Lower lobe of right lung (tissue), 2 donors: ENCODE measurements around the gene RAET1L. TPM values are rescaled to one million over a fixed set of nuclear protein-coding genes. Genes with fewer than 3 reads are reported as not detected.
A peak's percentile ranks its signal among the peaks of the same experiment; 100 is the strongest.
"Not testable (repeated sequence)": the region's sequence is repeated elsewhere in the genome, so short reads cannot be mapped to it uniquely, and the experiment has no call there.

Experiments
- ATAC-seq, 2 donors: fragments of 200-7000 bp; cut with Tn5 transposase; one replicate each; pipeline ENCODE4 v1.9.1; 2020 to 2022; ENCODE audit warnings: mild to moderate bottlenecking in 2 of 2, moderate library complexity in 2 of 2
- DNase-seq: peaks from one replicate; pipeline ENCODE4 v3.0.0-alpha.2; 2020
- H3K27ac ChIP-seq: fragments of 200-600 bp; one replicate; pipeline ENCODE4 v1.8.0; 2022
- H3K27me3 ChIP-seq: fragments of 200-600 bp; one replicate; pipeline ENCODE4 v1.8.0; 2022; ENCODE audit warnings: low read depth
- H3K36me3 ChIP-seq: fragments of 200-600 bp; one replicate; pipeline ENCODE4 v1.8.0; 2022; ENCODE audit warnings: mild to moderate bottlenecking
- H3K4me1 ChIP-seq: fragments of 200-600 bp; one replicate; pipeline ENCODE4 v1.8.0; 2022
- H3K4me3 ChIP-seq: fragments of 200-600 bp; one replicate; pipeline ENCODE4 v1.8.0; 2022; ENCODE audit warnings: mild to moderate bottlenecking
- H3K9me3 ChIP-seq: fragments of 200-600 bp; one replicate; pipeline ENCODE4 v1.8.0; 2022
- intact Hi-C: fragments of 100-400 bp; cut with DNase I; formaldehyde crosslinking; loops from one replicate; pipeline ENCODE4 v1.11.0; 2022
- total RNA-seq: library from RNA; stranded (reverse); fragmentation: NEBNext Ultra II Directional; extraction: Animal tissue kit (Norgen Biotek cat#: 25700); gene quantifications from one replicate; pipeline ENCODE4 v1.2.1, GENCODE V29; 2021
- TF ChIP-seq, protein P1 (sequence below): fragments of 200-600 bp; IDR thresholded peaks from one replicate; pipeline ENCODE4 v1.8.0; 2022; ENCODE audit warnings: antibody characterized with exemption, mild to moderate bottlenecking
- donor health status: DM: no; HTN: yes; CAD: no; lungs with severe emphysema.

RAET1L gene
- total RNA-seq, 1 donor from 2014 or later: not detected

DNA sequence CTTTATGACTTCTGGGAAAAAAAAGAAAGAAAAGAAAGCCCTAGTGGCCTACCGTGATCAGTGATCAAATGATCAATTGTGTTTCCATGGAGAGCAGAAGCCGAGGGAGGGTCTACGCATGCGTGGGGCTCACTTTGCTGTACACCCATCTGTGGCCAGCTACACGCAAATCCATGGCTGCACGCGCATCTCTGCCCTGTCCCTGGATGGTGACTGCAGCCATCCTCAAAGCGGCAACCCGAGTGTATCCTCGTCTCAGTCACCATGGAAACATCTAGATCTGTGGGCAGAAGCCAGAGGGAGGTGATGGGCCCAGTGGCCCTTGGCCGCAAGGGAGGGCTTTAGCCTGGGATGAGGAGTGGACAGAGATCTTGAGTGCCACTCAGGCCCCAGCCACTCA lies 44.4 kb upstream of the RAET1L start:
- no peak for ATAC-seq
- H3K27me3 ChIP-seq: no peaks in the 10 kb centered on the region
- H3K9me3 ChIP-seq: no peaks in the 10 kb centered on the region
- intact Hi-C loops: no loop called here
- DNase-seq: no peak
- peak overlapping the region; percentile 78 for H3K27ac ChIP-seq
- peak overlapping the region; percentile 76 for H3K4me3 ChIP-seq
- no peaks in the 10 kb centered on the region for H3K36me3 ChIP-seq
- H3K4me1 ChIP-seq: peaks cover 16% of the 10 kb centered on the region
- TF ChIP-seq, protein P1, sequence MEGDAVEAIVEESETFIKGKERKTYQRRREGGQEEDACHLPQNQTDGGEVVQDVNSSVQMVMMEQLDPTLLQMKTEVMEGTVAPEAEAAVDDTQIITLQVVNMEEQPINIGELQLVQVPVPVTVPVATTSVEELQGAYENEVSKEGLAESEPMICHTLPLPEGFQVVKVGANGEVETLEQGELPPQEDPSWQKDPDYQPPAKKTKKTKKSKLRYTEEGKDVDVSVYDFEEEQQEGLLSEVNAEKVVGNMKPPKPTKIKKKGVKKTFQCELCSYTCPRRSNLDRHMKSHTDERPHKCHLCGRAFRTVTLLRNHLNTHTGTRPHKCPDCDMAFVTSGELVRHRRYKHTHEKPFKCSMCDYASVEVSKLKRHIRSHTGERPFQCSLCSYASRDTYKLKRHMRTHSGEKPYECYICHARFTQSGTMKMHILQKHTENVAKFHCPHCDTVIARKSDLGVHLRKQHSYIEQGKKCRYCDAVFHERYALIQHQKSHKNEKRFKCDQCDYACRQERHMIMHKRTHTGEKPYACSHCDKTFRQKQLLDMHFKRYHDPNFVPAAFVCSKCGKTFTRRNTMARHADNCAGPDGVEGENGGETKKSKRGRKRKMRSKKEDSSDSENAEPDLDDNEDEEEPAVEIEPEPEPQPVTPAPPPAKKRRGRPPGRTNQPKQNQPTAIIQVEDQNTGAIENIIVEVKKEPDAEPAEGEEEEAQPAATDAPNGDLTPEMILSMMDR: no peak

DNA sequence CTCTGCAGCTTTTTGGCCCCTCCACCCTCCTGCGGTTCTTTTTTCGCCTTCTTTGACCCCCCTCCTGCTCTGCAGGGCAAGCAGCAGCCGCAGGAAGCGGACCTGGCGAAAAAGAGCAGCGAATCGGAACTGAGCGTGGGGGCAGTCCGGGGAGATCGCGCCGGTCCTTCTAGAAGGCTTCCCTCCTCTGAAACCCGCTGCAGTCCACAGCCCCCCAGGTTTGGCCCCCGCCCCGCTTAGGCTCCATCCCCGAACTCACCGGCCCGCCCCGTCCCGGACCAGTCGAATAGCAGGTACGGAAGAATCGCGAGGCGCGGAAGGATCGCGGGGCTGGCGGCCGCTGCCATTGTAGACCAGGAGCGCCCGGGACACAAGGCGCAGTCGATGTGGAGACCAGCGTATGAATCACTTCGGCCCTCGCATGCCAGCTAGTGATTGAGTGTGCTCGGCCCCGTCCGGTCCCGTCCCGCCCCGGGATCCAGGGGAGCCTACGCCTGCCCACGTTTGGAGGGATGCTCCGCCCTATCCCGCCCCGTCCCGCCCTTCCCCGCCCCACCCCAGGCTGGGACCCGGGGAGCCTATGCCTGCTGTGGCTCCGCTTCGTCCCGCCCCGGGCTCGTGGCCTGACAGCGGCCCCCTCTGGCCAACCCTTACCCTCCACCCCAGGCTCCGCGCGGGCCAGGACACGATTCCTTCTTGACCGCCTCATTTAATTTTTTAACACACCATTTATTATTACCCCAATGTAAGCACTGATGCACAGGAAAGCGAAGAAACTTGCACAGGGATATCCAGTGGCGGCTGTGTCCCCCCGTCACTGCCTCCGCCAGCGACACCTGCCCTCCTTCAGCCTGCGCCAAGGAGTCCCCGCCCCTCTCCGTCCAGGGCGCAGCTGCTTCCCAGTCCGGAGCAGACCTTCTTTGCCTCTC lies 43.7 kb upstream of the RAET1L start, which contains the start of gene ULBP3:
Gene ULBP3, minus strand, starts transcription at position 402 of the 929 bp plus-strand sequence. Its CDS starts 55 bp downstream, at position 347.
- H3K4me1 ChIP-seq: peaks cover 16% of the 10 kb centered on the region
- intact Hi-C loops: no loop called here
- peak; percentile 93 for DNase-seq

DNA sequence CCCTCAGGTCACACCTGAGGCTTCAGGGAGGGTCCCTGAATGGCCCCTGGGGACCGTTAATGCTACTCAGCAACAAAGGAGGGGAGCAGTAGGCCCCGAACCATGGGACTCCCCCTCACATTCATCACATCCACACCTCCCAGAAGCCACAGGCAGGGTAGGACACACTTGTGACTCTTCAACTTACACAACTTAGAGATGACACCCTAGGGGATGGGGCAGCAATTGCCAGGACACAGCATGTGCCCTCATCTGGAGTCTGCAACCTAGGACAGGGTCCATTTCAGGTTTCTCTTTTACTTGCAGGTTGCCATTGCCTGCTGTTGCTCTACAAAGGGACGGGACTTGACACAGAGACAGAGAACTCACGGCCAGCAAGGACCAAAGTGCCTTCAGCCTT lies 42.8 kb upstream of the RAET1L start:
- Histone ChIP-seq H3K27me3 (no peaks in the 10 kb centered on the region), H3K9me3 (no peaks in the 10 kb centered on the region), H3K4me3 (peak overlapping the region; percentile 76), H3K4me1 (peaks cover 16% of the 10 kb centered on the region), H3K27ac (no peak overlapping the region), H3K36me3 (no peaks in the 10 kb centered on the region)
- intact Hi-C loops: no loop called here
- TF ChIP-seq, protein P1: no peak
- DNase-seq (no peak), ATAC-seq (no peak)

More for the DNA sequence above, 43.7 kb upstream of the RAET1L start, which contains the start of gene ULBP3:
- H3K9me3 ChIP-seq: no peaks in the 10 kb centered on the region
- H3K27me3 ChIP-seq: no peaks in the 10 kb centered on the region
- H3K36me3 ChIP-seq: no peaks in the 10 kb centered on the region
- TF ChIP-seq, protein P1: peak; percentile 48
- H3K27ac ChIP-seq: peak within 1 kb of the TSS; percentile 78
- peak; percentile 93 to 94 for ATAC-seq
- peak within 1 kb of the TSS; percentile 76 for H3K4me3 ChIP-seq

DNA sequence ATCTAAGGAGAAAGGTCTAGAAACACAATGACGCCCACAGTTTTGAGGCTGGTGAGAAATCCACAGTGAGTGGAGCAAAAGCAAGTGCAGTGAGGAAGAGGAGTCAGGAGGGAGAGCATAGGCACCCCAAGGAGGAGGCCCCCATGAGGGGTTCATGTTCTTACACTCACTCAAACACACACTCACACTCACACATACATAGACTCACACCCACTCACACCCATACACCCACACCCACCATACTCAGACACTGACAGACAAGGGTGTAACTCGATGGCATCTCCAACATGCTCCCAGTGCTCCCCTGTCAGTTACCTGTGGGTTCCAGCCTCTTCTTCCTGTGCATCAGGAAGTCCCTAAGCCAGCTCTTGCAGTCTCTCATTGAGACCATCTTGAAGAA lies 39.8 kb upstream of the RAET1L start:
- H3K9me3 ChIP-seq: no peaks in the 10 kb centered on the region
- H3K36me3 ChIP-seq: no peaks in the 10 kb centered on the region
- no peaks in the 10 kb centered on the region for H3K27me3 ChIP-seq
- H3K4me1 ChIP-seq: peaks cover 8% of the 10 kb centered on the region
- no peak overlapping the region for H3K4me3 ChIP-seq
- H3K27ac ChIP-seq: no peak overlapping the region
- ATAC-seq (no peak), DNase-seq (no peak)
- intact Hi-C loops: no loop called here
- TF ChIP-seq, protein P1: no peak

DNA sequence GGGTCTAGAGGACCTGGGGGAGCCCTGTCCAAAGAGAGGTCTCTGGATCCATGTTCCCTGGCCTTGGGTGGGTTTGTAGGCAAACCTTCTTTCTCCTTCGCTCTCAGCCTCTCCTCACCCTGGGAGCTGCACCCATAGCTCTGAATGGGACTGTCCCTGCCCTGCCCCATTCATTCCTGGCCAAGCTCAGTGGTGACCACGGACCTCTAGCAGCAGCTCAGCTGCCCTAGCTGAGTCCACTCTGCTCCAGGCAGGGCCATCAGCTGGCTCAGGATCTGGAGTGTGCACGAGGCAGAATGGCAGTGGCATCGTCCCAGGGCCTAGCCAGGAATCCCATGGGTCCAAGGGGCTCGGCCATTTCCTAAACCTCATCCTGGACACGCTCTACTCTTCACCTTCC lies 38.3 kb upstream of the RAET1L start:
- no peaks in the 10 kb centered on the region for H3K9me3 ChIP-seq
- no peak overlapping the region for H3K4me3 ChIP-seq
- peak in 1 of 2 donors; percentile 3 for ATAC-seq
- intact Hi-C loops: no loop called here
- TF ChIP-seq, protein P1: no peak
- H3K4me1 ChIP-seq: peaks cover 8% of the 10 kb centered on the region
- H3K36me3 ChIP-seq: no peaks in the 10 kb centered on the region
- no peak for DNase-seq
- no peak overlapping the region for H3K27ac ChIP-seq
- no peaks in the 10 kb centered on the region for H3K27me3 ChIP-seq

DNA sequence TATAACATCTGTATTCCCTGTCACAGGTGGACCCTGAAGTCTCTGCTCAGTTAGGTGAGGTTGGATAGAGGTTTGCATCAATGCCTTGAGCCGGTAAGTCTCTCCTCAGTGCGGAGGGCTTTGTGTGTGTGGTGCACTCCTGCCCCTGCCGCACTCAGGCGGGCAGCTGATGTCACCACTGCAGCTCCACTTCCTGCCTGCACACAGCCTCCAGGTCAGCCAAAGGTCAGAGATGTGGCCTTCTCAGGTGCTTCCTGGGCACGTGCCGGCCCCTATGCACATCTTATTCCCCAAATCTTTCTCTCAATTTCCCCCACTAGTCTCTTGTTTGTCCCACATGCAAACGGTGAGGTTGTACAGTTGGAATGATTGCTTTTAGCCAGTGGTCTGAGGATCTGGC lies 34.6 kb upstream of the RAET1L start:
- H3K27ac ChIP-seq, H3K4me3 ChIP-seq, H3K9me3 ChIP-seq, H3K4me1 ChIP-seq, intact Hi-C loops, H3K36me3 ChIP-seq, DNase-seq, H3K27me3 ChIP-seq: not testable (repeated sequence)
- ATAC-seq: peak in 1 of 2 donors; percentile 23
